ENCODE measurements around the gene NPBWR2.

Gene NPBWR2, protein sequence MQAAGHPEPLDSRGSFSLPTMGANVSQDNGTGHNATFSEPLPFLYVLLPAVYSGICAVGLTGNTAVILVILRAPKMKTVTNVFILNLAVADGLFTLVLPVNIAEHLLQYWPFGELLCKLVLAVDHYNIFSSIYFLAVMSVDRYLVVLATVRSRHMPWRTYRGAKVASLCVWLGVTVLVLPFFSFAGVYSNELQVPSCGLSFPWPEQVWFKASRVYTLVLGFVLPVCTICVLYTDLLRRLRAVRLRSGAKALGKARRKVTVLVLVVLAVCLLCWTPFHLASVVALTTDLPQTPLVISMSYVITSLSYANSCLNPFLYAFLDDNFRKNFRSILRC

DNA sequence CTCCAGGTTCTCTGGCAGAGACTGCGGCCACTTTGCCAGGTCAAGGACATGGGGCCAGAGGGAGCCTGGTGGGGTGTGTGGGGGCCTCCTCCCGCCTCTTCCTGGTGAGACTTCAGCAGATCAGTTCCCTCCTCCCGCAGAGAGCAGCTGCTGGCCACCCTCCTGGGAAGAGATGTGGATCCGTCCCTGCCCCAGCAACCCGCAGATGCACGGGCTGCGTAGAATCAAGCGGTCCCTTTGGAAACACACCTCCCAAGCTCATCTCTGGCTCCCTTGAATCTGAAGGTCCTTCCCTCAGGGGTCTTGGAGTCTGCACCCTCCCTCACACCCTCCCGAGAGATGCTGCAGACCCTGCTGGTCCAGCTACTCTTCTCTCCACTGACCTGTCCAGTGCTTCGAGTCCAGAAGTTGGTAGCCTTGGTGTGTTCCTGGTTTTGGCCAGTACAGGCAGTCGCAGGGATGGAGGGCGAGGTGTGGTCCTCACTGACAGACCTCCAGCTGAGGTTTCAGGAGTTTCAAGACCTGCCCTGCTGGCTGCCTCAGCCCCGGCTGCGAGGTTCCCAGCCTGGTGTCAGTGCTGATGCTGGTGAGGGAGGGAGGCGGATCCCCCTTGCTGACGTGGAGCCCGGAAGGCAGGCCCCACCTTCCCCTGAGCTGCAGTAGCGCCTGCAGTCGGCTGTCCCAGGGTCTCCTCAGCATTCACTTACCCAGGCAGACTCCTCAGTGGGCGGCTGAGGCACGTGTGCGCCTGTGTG is at the start of gene NPBWR2:
Gene NPBWR2 (minus strand): TSS at position 585 of the 755 bp plus-strand sequence. CDS start 734 bp downstream, outside the sequence.
- peaks cover 5% of the 10 kb centered on the region; the same call in 1 of the 2 replicates for H3K4me1 ChIP-seq
- no peak within 1 kb of the TSS for H3K4me3 ChIP-seq
- H3K9me3 ChIP-seq: no peaks in the 10 kb centered on the region
- in situ Hi-C loops (cut with MboI; ENCODE audit: low sequenced_read_pairs): no loop called here
- H3K36me3 ChIP-seq (replicated peaks): no peaks in the 10 kb centered on the region
- no peaks in the 10 kb centered on the region for H3K27me3 ChIP-seq (ENCODE audit: low read depth)
- peak in 1 of 2 experiments; percentile 5 for DNase-seq (ENCODE audit: low spot score in 2 of 2)

DNA sequence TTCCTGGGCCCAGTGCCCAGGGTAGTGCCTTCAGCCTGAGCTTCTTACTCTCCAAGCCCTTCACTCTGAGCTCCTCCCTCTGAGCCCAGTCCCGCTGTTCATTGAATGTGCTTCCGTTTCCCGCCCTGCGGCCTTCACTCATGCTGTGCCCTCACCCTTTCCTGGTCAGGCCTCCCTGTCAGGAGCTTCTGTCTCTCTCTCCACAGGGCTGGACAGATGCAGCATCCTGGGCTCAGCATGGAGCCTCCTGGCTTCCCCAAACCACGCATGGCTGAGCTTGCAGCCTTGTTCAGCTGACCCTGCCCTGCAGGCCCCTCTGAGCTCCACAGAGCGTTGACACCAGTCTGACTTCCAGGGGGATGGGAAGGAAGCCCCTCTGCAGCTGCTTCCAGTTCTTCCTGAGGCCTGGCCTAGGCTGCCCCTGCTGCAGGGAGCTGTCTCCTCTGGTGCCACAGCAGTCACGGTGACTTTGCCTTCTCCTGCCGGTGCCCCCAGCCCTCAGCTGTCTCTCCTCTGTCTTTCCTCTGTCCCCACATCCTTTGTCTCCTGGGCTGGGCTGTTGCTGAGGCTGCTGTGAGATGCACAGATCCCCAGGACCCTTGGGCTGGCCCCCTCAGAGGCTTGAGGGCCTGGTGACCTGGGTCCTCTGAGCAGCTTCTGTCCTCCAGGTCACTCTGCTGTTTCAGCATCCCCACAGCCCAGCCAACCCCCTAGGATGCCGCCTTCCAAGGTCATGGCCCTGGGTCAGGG is 48.9 kb upstream of the NPBWR2 start:
- Histone ChIP-seq H3K4me3 (no peak overlapping the region), H3K4me1 (no peaks in the 10 kb centered on the region), H3K9me3 (no peaks in the 10 kb centered on the region), H3K27me3 (ENCODE audit: low read depth) (no peaks in the 10 kb centered on the region), H3K36me3 (replicated peaks) (no peaks in the 10 kb centered on the region)
- no peak for DNase-seq (ENCODE audit: low spot score in 2 of 2)
- in situ Hi-C loops (cut with MboI; ENCODE audit: low sequenced_read_pairs): no loop called here

DNA sequence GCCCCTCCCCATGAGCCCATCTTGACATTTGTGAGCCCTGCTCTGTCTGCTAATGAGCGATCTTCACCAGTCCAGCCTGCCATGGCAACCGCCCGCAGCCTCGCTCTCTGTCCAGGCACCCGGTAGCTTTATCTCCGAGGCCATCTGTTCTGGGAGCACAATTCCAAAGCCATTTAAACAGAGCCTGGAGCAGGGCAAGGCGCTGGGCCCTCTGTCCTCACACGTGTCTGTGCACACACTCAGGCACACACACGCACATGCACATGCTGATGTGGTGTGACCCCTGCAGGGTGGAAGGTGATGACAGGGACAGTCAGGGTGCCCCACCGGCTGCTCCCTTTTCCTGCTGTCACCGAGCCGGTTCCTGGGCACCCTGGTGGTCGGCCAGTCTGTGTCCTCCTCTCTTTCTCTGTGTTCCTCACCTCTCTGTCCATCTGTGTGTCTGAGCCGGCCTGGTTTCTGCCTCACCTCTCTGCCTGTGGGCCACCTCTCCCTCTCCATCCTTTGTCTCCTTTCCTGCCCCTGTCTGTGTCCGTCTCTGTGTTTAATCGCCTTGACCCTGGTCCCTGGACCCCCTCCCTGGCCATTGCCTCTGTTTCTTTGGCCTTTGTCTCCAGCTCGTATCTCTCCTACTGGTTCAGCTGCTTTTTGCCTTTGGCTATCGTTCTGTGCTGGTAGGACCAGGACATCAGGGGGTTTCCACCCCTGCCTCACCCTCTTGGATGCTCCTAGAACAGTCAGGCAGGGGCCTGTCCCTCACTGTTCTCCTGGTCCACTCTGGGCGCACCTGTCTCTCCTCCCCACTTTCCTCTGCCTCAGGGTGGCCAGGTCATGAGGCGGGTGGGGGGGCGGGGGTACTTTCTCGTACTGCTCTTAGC is 48.1 kb upstream of the NPBWR2 start:
- Histone ChIP-seq H3K4me3 (no peak overlapping the region), H3K9me3 (no peaks in the 10 kb centered on the region), H3K36me3 (replicated peaks) (no peaks in the 10 kb centered on the region), H3K27me3 (ENCODE audit: low read depth) (no peaks in the 10 kb centered on the region), H3K4me1 (no peaks in the 10 kb centered on the region)
- no peak for DNase-seq (ENCODE audit: low spot score in 2 of 2)
- in situ Hi-C loops (cut with MboI; ENCODE audit: low sequenced_read_pairs): no loop called here

DNA sequence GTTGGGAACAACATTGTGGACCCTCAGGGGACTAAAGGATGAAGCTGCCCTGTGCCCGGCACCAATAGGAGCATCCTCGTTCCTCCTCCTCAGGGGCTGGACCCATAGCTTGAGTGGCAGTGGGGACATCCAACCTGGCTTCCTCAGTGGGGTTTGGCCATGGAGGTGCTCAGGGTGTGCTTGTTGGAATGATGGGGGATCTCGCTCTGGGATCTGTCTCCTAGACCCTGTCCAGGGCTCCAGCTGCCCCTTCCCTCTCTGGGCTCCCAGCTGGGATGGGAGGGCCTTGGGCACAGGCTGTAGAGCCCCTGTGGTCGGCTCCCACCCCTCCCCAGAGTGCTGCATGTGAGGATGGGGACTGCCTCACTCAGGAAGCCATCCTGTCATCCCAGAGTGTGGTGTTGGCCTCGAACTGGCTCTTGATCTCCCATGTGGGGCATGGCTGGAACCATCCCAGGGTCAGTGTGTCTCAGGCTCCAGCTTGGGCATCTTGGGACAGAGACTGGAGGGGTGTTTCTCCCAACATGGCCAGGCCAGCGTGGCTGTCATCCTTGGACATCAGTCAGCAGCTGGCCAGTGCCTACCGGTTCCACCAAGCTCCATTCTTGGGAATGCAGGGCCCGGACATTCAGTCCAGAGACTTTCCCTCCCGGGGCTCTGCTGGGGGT is 47.4 kb upstream of the NPBWR2 start:
- H3K9me3 ChIP-seq: no peaks in the 10 kb centered on the region
- H3K4me1 ChIP-seq: no peaks in the 10 kb centered on the region
- no peaks in the 10 kb centered on the region for H3K27me3 ChIP-seq (ENCODE audit: low read depth)
- no peak for DNase-seq (ENCODE audit: low spot score in 2 of 2)
- in situ Hi-C loops (cut with MboI; ENCODE audit: low sequenced_read_pairs): no loop called here
- no peaks in the 10 kb centered on the region for H3K36me3 ChIP-seq (replicated peaks)
- no peak overlapping the region for H3K4me3 ChIP-seq

DNA sequence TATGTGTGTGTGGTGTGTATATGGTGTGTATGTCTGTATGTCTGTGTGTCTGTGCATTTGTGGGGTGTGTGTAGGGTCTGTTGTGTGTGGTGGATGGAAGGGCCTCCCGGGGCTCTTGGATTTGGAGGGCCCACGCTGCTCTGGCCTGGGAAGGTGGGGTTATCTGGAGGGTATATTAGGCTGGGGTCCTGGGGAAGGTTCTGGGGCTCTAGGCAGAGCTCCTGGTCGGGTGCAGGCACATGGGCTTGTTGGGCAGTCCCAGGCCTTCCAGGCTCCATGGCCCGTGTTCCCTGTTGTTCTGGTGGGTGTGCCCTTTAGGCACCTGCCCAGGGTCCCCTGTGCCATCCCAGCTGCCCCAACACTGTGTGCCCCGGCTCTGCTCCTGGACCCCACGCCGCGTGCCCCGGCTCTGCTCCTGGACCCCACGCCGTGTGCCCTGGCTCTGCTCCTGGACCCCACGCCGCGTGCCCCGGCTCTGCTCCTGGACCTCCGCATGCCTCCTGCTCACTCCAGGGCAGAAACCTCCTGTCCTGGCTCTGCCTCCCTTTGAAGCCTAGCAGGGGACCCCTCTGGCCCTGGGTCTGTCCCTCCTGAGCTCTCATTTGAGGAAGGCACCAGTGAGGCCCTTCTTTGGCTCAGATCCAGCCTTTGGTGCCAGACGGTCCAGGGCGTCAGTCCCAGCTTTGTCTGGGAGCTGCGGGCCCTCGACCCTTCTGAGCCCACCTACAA is 46.7 kb upstream of the NPBWR2 start:
- Histone ChIP-seq H3K4me1 (no peaks in the 10 kb centered on the region), H3K9me3 (no peaks in the 10 kb centered on the region), H3K27me3 (ENCODE audit: low read depth) (no peaks in the 10 kb centered on the region), H3K4me3 (no peak overlapping the region), H3K36me3 (replicated peaks) (no peaks in the 10 kb centered on the region)
- no peak for DNase-seq (ENCODE audit: low spot score in 2 of 2)
- in situ Hi-C loops (cut with MboI; ENCODE audit: low sequenced_read_pairs): no loop called here

DNA sequence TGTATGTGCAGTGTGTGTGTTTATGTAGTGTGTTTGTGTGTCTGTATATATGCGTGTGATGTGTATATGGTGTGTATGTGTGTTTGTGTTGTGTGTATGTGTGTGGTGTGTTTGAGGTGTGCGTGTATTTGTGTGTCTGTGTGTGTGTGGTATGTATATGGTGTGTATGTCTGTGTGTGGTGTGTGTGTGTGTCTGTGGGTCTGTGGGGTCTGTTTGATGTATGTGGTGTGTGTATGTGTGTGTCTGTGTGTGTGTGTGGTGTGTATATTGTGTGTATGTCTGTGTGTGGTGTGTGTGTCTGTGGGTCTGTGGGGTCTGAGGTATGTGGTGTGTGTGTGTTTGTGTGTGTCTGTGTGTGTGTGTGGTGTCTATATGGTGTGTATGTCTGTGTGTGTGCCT is 46.0 kb upstream of the NPBWR2 start:
- no peak for DNase-seq (ENCODE audit: low spot score in 2 of 2)
- no peaks in the 10 kb centered on the region for H3K27me3 ChIP-seq (ENCODE audit: low read depth)
- no peaks in the 10 kb centered on the region for H3K36me3 ChIP-seq (replicated peaks)
- H3K9me3 ChIP-seq: no peaks in the 10 kb centered on the region
- no peaks in the 10 kb centered on the region for H3K4me1 ChIP-seq
- H3K4me3 ChIP-seq: no peak overlapping the region
- in situ Hi-C loops (cut with MboI; ENCODE audit: low sequenced_read_pairs): no loop called here

DNA sequence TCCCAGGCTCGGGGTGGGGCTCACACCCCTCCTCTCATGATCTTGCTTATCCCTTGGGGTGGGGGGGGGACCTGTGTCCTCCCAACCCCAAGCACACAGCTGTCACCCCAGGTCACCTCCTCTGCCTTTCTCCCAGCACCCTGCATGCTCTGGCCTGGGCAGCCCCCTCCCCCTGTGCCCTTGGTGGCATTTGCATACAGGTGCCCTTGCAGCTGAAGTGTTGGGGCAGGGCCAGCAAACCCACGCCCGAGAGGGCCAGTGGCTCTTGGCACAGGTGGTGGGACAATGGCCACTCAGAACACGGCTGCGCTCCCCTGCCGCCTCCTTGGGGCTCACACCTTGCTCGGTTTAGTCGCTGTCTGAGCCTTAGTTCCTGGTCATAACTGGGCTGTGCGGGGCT is 45.5 kb upstream of the NPBWR2 start:
- Histone ChIP-seq H3K4me1 (no peaks in the 10 kb centered on the region), H3K36me3 (replicated peaks) (no peaks in the 10 kb centered on the region), H3K4me3 (no peak overlapping the region), H3K27me3 (ENCODE audit: low read depth) (no peaks in the 10 kb centered on the region), H3K9me3 (no peaks in the 10 kb centered on the region)
- DNase-seq (ENCODE audit: low spot score in 2 of 2): no peak
- in situ Hi-C loops (cut with MboI; ENCODE audit: low sequenced_read_pairs): no loop called here

DNA sequence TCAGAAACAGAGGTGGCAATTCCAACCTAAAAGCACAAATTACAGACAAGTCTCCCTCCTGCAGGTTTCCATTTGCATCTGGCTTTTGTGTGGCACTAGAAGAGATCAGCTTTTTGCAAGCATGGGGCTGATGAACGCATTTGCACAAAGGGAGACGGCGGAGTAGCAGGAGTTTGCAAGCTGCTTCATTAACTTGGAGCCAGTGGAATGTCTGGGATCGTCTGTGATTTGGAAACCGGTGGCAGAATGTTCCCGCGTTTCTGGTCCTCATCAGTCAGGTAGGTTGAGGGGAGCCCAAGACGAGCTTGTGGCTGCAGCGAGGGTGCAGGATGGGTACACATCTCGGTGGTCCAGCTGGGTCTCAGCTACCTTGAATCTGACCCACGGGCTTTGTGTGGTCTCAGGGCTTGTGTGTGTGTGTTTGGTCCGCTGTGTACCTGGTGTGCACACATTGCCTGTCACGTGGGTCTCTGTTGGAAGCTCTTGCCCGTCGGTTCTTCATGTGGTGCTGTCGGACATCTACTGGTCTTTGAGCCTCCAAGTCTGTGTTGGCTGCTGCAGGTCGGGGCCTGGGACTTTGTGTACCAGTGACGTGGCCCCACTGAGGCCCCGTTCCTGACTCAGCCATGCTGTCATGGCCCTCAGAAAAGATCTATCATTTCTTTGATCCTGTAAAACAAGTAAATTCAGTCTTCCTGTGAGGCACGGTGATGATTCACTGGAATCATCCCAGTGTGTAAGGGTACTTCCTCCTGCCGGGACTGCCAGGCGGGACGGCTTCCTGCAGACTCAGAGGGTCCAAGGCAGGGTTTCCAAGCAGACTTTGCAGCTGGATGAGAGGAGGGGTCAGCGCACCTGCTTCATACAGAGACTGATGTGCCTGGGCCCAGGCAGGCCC is 44.5 kb upstream of the NPBWR2 start:
- in situ Hi-C loops (cut with MboI; ENCODE audit: low sequenced_read_pairs): no loop called here

DNA sequence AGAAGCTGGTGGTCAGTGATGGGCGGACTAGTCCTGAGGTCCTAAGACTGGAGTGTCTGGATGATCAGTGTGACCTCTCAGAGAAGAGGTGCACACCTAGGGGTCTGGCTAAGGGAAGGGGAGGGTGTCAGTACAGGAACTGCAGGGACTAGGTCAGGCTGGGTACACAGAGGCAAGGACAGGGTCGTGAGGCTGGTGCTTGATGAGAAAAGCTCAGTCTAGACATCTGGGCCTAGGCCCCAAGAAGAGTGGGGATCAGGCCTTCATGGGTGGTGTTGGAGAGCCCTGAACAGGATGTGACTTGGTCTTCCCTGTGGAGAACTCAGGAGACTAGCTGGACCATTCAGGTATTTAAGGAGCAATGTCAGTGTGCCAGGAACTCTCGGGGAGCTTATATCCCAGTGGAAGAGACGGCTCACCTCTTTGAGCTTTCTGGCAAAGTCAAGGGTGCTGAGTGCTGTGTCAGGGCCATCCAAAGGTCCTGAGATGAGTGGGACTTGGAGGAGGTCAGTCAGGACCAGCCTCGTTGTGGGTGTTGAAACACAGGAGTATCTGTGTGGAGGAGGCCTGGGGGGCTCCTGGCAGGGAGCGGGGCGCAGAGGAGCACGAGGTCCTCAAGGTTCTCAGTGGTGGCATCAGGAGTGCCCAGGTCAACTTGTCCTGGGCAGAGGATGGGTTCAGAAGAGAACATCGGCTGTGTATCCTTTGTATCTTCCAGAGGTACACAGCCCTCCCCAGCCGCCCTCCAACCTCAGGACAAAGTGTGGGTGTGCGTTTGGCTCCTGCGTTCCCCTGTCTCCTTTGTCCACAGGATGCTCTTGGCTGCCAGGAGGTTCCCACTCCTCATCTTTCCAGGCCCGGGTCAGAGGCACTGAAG is 43.6 kb upstream of the NPBWR2 start:
- H3K9me3 ChIP-seq: no peaks in the 10 kb centered on the region
- in situ Hi-C loops (cut with MboI; ENCODE audit: low sequenced_read_pairs): no loop called here
- no peak for DNase-seq (ENCODE audit: low spot score in 2 of 2)
- H3K4me1 ChIP-seq: no peaks in the 10 kb centered on the region
- H3K36me3 ChIP-seq (replicated peaks): no peaks in the 10 kb centered on the region
- no peak overlapping the region for H3K4me3 ChIP-seq
- H3K27me3 ChIP-seq (ENCODE audit: low read depth): no peaks in the 10 kb centered on the region

More for the DNA sequence above, 44.5 kb upstream of the NPBWR2 start:
- Histone ChIP-seq H3K4me3 (no peak overlapping the region), H3K27me3 (ENCODE audit: low read depth) (no peaks in the 10 kb centered on the region), H3K9me3 (no peaks in the 10 kb centered on the region), H3K36me3 (replicated peaks) (no peaks in the 10 kb centered on the region), H3K4me1 (no peaks in the 10 kb centered on the region)
- no peak for DNase-seq (ENCODE audit: low spot score in 2 of 2)

DNA sequence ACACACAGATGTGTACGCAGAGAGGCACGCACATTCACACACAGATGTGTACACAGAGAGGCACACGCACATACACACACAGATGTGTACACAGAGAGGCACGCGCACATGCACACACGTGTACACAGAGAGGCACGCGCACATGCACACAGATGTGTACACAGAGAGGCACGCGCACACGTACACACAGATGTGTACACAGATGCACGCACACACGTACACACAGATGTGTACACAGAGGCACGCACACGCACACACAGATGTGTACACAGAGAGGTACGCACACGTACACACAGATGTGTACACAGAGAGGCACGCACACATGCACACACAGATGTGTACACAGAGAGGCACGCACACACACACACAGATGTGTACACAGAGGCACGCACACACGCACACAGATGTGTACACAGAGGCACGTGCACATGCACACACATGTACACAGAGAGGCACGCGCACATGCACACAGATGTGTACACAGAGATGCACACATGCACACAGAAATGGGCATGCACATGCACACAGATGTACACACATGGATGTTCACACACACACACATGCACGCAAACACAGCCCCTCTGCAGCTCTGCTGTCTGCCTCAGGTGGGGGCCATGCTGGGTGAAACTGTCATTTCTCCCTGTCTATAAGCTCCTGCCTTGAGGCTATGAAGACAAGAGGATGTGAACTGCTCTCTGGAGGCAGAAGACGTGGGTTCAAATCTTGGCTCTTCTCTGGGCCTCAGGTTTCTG is 42.6 kb upstream of the NPBWR2 start:
- no peaks in the 10 kb centered on the region for H3K27me3 ChIP-seq (ENCODE audit: low read depth)
- H3K9me3 ChIP-seq: peaks cover 5% of the 10 kb centered on the region
- H3K4me3 ChIP-seq: no peak overlapping the region
- in situ Hi-C loops (cut with MboI; ENCODE audit: low sequenced_read_pairs): no loop called here
- no peaks in the 10 kb centered on the region for H3K4me1 ChIP-seq
- H3K36me3 ChIP-seq (replicated peaks): no peaks in the 10 kb centered on the region
- no peak for DNase-seq (ENCODE audit: low spot score in 2 of 2)
